ACC112 (cell line): ENCODE results near the gene COX20.

ENCODE experiments used
- H2AFZ ChIP-seq: fragments of 200-600 bp; sonication (generic); one replicate; pipeline ENCODE4 v1.6.0; 2017; ENCODE audit warnings: antibody characterized with exemption, low read length; ENCODE audit not compliant: unreplicated experiment
- H3K27ac ChIP-seq: fragments of 200-600 bp; sonication (generic); 2 replicates; pipeline ENCODE4 v1.5.1; 2014; ENCODE audit warnings: low read depth, mild to moderate bottlenecking, antibody characterized with exemption, low read length, moderate library complexity
- H3K27me3 ChIP-seq: fragments of 200-600 bp; sonication (generic); 2 replicates; pipeline ENCODE4 v1.6.1; 2014; ENCODE audit warnings: mild to moderate bottlenecking, antibody characterized with exemption, low read length, moderate library complexity, mixed read lengths; ENCODE audit not compliant: insufficient read depth
- H3K36me3 ChIP-seq: fragments of 200-600 bp; sonication (generic); 2 replicates; pipeline ENCODE4 v1.6.1; 2016; ENCODE audit warnings: mild to moderate bottlenecking, antibody characterized with exemption, low read length, moderate library complexity, mixed read lengths; ENCODE audit not compliant: insufficient read depth
- H3K4me1 ChIP-seq: fragments of 200-600 bp; sonication (generic); one replicate; pipeline ENCODE4 v1.6.1; 2016; ENCODE audit warnings: low read length, mixed read lengths; ENCODE audit not compliant: insufficient read depth, unreplicated experiment, control insufficient read depth
- H3K4me3 ChIP-seq: fragments of 200-600 bp; sonication (generic); 2 replicates; pipeline ENCODE4 v1.5.1; 2014; ENCODE audit warnings: mild to moderate bottlenecking, low read depth, low read length
- H3K79me2 ChIP-seq: fragments of 200-600 bp; sonication (generic); one replicate; pipeline ENCODE4 v1.6.0; 2016; ENCODE audit warnings: low read length; ENCODE audit not compliant: control insufficient read depth, unreplicated experiment, insufficient read depth

Gene COX20

DNA sequence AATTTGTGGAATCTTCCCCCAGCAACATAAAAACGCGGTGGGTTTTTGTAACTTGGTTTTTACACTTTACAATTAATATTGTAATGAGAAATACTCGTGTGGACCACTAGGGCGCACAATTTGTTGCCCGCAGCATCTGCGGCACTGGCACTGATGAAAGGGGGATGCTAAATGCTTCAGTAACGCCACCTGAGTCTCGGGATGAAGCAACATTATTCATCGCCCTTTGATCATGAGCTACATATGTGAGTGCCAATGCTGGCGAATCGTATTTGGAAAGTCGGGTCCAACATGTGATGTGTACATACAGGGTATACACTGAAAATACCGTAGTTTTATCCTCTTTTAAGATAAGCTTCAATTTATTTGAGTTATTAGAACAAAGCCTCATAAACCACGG is 34.2 kb upstream of the COX20 start:
- no peaks in the 10 kb centered on the region for H3K4me1 ChIP-seq
- H3K27ac ChIP-seq: no peak overlapping the region
- H3K79me2 ChIP-seq: no peaks in the 10 kb centered on the region
- H3K27me3 ChIP-seq: no peaks in the 10 kb centered on the region
- H3K36me3 ChIP-seq: no peaks in the 10 kb centered on the region
- H2AFZ ChIP-seq: no peak overlapping the region
- no peak overlapping the region for H3K4me3 ChIP-seq

DNA sequence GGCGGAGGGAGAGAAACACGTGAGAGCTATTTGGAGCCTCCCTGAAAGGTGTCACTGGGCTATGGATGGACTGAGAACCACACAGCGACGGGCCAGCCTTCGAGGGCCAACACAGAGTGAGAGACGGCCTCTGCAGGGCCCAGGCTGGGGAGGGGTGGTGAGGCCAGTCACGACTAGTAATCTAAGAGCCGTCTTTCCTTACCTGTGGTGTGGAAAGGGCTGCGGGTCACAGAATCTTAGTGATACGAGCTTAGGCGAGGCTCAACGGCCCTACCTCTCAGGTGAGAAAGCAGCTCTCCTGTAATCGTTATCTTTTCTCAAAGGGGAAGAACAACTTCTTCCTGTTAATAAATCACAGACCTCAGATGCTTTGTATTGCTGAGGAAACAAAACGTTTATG is 33.4 kb upstream of the COX20 start:
- H3K36me3 ChIP-seq: no peaks in the 10 kb centered on the region
- no peak overlapping the region for H3K27ac ChIP-seq
- no peak overlapping the region for H2AFZ ChIP-seq
- no peak overlapping the region for H3K4me3 ChIP-seq
- H3K4me1 ChIP-seq: no peaks in the 10 kb centered on the region
- no peaks in the 10 kb centered on the region for H3K27me3 ChIP-seq
- no peaks in the 10 kb centered on the region for H3K79me2 ChIP-seq

DNA sequence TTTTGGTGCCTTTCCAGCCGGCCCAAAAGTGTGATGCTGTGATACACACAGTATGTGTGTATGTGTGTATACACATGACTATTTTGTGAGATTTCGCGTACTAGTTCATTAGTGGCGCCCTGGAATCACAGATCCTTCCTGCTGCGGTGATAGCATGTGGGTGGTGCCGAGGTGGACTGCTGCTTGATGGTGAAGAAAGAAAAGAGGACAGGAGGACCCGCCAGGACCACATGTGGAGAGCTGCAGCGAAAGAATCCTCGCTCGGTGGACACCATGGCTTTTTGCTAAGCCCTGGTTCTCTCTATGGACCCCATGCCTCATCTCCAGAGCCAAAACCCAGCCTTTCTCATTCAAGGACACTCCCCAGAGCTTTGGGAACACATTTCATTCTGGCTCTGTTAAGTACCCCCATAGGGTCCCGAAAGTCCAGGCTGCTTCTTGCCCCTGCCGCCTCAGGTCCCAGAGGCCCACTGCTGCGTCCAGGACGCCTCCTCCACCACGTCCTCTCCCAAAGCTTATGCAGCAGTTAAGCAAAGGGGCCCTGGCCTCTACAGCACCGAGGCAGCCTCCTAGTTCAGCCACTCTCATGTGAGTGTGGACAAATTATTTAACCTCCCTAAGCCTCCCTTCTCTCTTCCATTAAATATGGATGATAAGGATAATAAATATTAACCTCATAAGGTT is 32.8 kb upstream of the COX20 start:
- Histone ChIP-seq H3K36me3 (no peaks in the 10 kb centered on the region), H3K79me2 (no peaks in the 10 kb centered on the region), H2AFZ (no peak overlapping the region), H3K4me3 (no peak overlapping the region), H3K4me1 (no peaks in the 10 kb centered on the region), H3K27me3 (no peaks in the 10 kb centered on the region), H3K27ac (no peak overlapping the region)

DNA sequence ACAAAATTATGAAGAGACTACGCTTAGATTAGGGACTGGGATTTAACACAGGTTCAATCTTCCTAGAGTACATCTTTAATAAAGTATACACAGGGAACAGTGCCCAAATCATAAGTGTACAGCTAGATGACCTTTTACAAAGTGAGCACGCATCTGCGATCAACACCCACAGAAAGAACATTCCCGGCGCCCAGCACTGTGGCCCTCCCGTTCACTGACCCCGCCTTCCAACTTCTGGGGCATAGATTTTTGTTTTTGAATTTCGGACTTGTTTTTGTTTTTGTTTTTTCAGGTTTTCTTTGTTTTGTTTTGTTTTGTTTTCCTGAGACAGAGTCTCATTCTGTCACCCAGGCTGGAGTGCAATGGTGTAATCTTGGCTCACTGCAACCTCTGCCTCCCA is 30.6 kb upstream of the COX20 start:
- Histone ChIP-seq H2AFZ (no peak overlapping the region), H3K36me3 (no peaks in the 10 kb centered on the region), H3K27me3 (no peaks in the 10 kb centered on the region), H3K27ac (no peak overlapping the region), H3K4me3 (no peak overlapping the region), H3K4me1 (no peaks in the 10 kb centered on the region), H3K79me2 (no peaks in the 10 kb centered on the region)

DNA sequence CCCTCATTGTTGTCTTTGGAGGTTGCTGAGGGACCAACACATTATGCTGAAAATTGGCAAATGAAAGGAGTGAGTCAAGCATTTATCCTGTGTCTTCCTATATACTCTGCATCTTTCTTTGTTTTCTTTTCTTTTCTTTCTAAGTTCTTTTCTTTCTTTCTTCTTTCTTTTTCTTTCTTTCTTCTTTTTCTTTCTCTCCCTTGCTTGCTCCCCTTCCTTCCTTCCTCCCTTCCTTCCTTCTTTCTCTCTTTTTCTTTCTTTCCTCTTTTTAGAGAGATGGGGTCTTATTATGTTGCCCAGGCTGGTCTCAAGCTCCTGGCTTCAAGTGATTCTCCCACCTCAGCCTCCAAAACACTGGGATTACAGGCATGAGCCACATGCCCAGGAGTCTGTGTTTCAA is 28.3 kb upstream of the COX20 start:
- Histone ChIP-seq H3K27me3 (no peaks in the 10 kb centered on the region), H3K36me3 (no peaks in the 10 kb centered on the region), H3K79me2 (no peaks in the 10 kb centered on the region), H3K4me1 (no peaks in the 10 kb centered on the region), H3K4me3 (no peak overlapping the region), H2AFZ (no peak overlapping the region), H3K27ac (no peak overlapping the region)

DNA sequence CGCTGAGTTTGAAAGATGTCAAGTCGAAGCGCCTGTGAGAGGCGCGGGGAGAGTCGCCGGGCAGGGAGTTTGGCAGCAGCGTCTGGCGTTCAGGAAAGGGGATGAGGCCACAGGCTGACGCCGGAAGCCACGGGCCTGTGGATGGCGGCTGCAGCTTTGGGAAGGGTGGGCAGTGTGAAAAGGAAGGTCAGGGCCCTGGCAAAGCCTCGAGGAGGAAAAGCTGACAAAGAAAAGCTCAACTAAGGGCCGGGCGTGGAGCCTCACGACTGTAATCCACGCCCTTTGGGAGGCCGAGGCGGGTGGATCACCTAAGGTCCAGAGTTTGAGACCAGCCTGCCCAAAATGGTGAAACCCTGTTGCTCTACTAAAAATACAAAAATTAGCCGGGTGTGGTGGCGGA is 25.2 kb upstream of the COX20 start:
- Histone ChIP-seq H2AFZ (no peak overlapping the region), H3K27me3 (no peaks in the 10 kb centered on the region), H3K4me3 (no peak overlapping the region), H3K36me3 (no peaks in the 10 kb centered on the region), H3K27ac (no peak overlapping the region), H3K4me1 (no peaks in the 10 kb centered on the region), H3K79me2 (no peaks in the 10 kb centered on the region)

DNA sequence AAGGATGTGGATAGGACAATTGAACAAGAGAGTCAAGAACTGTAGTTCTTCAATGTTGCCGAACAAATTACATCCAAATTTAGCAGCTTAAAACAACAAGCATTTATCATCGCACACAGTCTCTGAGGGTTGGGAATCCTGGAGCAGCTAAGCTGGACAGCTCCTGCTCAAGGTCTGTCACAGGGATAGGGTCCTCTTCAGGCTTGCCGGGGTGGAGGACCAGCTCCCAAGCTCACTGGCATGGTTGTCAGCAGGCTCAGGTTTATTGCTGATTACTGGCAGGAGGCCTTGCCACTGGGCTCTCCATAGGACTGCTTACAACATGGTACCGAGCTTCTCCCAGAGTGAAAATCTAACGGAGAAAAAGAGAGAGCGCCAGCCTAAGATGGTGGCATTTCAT is 22.1 kb upstream of the COX20 start:
- no peak overlapping the region for H2AFZ ChIP-seq
- H3K79me2 ChIP-seq: no peaks in the 10 kb centered on the region
- no peaks in the 10 kb centered on the region for H3K27me3 ChIP-seq
- no peak overlapping the region for H3K27ac ChIP-seq
- H3K4me3 ChIP-seq: no peak overlapping the region
- H3K36me3 ChIP-seq: no peaks in the 10 kb centered on the region
- H3K4me1 ChIP-seq: no peaks in the 10 kb centered on the region

DNA sequence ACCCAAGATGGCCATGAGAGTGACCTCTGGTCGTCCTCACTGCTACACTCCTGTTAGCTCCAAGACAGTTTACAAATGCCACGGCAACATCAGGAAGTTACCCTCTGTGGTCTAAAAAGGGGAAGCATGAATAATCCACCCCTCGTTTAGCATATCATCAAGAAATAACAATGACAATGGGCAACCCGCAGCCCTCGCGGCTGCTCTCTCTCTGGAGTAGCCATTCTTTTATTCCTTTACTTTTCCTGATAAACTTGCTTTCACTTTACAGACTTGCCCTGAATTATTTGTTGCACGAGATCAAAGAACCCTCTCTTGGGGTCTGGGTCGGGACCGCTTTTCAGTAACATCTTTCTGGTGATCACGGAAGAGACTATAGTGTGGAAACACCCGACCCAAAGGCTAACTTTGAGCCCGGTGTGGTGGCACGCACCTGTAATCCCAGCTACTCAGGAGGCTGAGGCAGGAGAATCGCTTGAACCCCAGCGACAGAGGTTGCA is 19.8 kb upstream of the COX20 start:
- Histone ChIP-seq H3K4me3 (no peak overlapping the region), H3K36me3 (no peaks in the 10 kb centered on the region), H3K4me1 (no peaks in the 10 kb centered on the region), H3K79me2 (no peaks in the 10 kb centered on the region), H2AFZ (no peak overlapping the region), H3K27ac (no peak overlapping the region), H3K27me3 (no peaks in the 10 kb centered on the region)

DNA sequence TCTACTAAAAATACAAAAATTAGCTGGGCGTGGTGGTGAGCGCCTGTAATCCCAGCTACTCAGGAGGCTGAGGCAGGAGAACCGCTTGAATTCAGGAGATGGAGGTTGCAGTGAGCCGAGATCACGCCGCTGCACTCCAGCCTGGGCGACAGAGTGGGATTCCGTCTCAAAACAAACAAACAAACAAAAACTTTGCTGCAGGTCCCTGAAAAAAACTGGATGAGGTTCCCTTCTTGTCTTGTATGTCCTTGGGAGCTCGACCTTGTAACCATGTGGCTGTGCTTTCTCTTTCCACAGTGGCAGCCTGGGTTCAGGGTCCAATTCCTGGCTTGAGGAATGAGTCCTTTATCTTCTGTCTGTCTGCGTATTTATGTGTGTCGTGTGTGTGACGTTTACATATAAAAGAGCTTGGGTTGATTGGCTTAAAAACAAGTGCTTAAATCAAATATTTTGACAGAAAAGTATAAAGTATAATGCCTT is 18.0 kb upstream of the COX20 start:
- Histone ChIP-seq H3K4me1 (no peaks in the 10 kb centered on the region), H3K79me2 (no peaks in the 10 kb centered on the region), H3K27ac (no peak overlapping the region), H3K4me3 (no peak overlapping the region), H3K27me3 (no peaks in the 10 kb centered on the region), H3K36me3 (no peaks in the 10 kb centered on the region), H2AFZ (no peak overlapping the region)

DNA sequence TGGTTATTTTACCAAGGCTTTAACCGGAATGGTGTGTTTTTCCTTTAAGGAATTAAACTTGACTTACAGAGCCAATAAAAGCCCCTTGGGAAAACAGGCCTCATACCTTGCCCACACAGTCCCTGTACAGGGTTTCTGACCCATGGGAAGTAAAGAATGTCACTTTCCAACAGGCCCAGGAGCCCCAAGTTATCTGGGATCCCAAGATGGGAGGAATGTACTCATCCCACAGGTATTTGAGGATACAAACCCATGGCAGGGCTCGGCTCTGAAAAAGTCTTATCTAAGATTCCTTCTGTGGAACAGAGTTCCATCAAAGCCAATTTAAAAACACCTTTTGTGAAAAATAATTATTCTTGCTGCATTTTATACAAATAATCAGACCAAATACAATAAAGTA is 15.3 kb upstream of the COX20 start:
- H3K4me1 ChIP-seq: no peaks in the 10 kb centered on the region
- no peak overlapping the region for H3K4me3 ChIP-seq
- H3K27me3 ChIP-seq: no peaks in the 10 kb centered on the region
- H2AFZ ChIP-seq: no peak overlapping the region
- H3K36me3 ChIP-seq: no peaks in the 10 kb centered on the region
- no peaks in the 10 kb centered on the region for H3K79me2 ChIP-seq
- no peak overlapping the region for H3K27ac ChIP-seq

DNA sequence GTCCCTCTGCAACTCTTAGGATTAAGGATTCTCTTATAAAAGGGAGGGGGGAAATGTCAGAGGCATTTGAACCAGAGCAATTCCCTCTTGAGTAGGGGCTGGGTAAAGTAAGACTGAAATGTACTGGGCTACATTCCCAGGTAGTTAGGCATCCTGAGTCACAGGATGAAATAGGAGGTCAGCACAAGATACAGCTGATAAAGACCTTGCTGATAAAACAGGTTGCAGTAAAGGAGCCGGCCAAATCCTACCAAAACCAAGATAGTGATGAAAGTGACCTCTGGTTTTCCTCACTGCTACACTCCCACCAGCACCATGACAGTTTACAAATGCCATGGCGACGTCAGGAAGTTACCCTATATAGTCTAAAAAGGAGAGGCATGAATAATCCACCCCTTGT is 14.3 kb upstream of the COX20 start:
- Histone ChIP-seq H3K36me3 (no peaks in the 10 kb centered on the region), H3K27me3 (no peaks in the 10 kb centered on the region), H3K4me1 (no peaks in the 10 kb centered on the region), H3K79me2 (no peaks in the 10 kb centered on the region), H3K4me3 (no peak overlapping the region), H3K27ac (no peak overlapping the region), H2AFZ (no peak overlapping the region)
